Tibial nerve (tissue), 4 donors: ENCODE results near the gene EYA4. TPM values are rescaled to one million over a fixed set of nuclear protein-coding genes. Genes with fewer than 3 reads are reported as not detected.

Source experiments
- DNase-seq, 2 donors: peaks; one replicate each; pipeline ENCODE4 v3.0.0-alpha.2; 2019; ENCODE audit warnings: low spot score in 2 of 2
- H3K27ac ChIP-seq, 4 donors: fragments of 200-600 bp; sonication (generic) in 3 of 4; one replicate each; pipeline ENCODE4 v1.5.1; 2017 to 2019; ENCODE audit warnings: mild to moderate bottlenecking in 1 of 4
- H3K27me3 ChIP-seq, 2 donors: fragments of 200-600 bp; sonication (generic) in 1 of 2; one replicate each; pipeline versions ENCODE4 v1.5.1 to v1.6.0; 2017 to 2019
- H3K36me3 ChIP-seq, 3 donors: fragments of 200-600 bp; sonication (generic); one replicate each; pipeline ENCODE4 v1.5.1; 2018 to 2019
- H3K4me1 ChIP-seq, 4 donors: fragments of 200-600 bp; sonication (generic) in 3 of 4; one replicate each; pipeline ENCODE4 v1.5.1; 2017 to 2019
- H3K4me3 ChIP-seq, 4 donors: fragments of 200-600 bp; sonication (generic) in 3 of 4; one replicate each; pipeline ENCODE4 v1.5.1; 2017 to 2019; ENCODE audit warnings: mild to moderate bottlenecking in 1 of 4, moderate library complexity in 1 of 4
- H3K9me3 ChIP-seq, 4 donors: fragments of 200-600 bp; sonication (generic) in 3 of 4; one replicate each; pipeline ENCODE4 v1.5.1; 2017 to 2019
- CTCF ChIP-seq, 5 experiments: fragments of 200-600 bp in 3 of 5; fragments of 450-650 bp in 2 of 5; sonication (generic) in 3 of 5; IDR thresholded peaks; one replicate each; pipeline ENCODE4 v1.5.1; 2016 to 2019; ENCODE audit warnings: antibody characterized with exemption in 5 of 5, mild to moderate bottlenecking in 3 of 5, moderate library complexity in 2 of 5
- EP300 ChIP-seq, 2 donors: sonication (generic); formaldehyde crosslinking; IDR thresholded peaks; one replicate each; pipeline ENCODE4 v1.6.1; 2017; ENCODE audit warnings: antibody characterized with exemption in 2 of 2, mild to moderate bottlenecking in 1 of 2
- POLR2A ChIP-seq, 2 donors: fragments of 450-650 bp; IDR thresholded peaks; one replicate each; pipeline ENCODE4 v1.6.1; 2017; ENCODE audit warnings: antibody characterized with exemption in 2 of 2, mild to moderate bottlenecking in 2 of 2, moderate library complexity in 2 of 2
- WGBS, 2 donors: methylation state at CpG; one replicate each; pipeline ENCODE4 v1.1.5; 2018; 5-methylcytosine and 5-hydroxymethylcytosine counted together
- total RNA-seq, 4 donors: library from RNA; depleted of rRNA; stranded (reverse); fragments of >200 nt; gene quantifications; one replicate each; pipeline ENCODE4 v1.1.0, GENCODE V29; 2016

Gene EYA4
- total RNA-seq, 4 donors from 2014 or later, result 1.1 to 6.0 (median 1.8) TPM

- peak in 1 of 2 donors; percentile 19 for DNase-seq
- H3K27ac ChIP-seq, result peak overlapping the region in 2 of 4 donors; percentile 64 to 70
- 35 to 40% methylated on average over 2 of the region's 2 CpGs for WGBS, 2 donors
- TF ChIP-seq POLR2A (IDR thresholded peaks at IDR 0.05) (no peak), CTCF (IDR thresholded peaks at IDR 0.05) (no peak), EP300 (IDR thresholded peaks at IDR 0.05) (no peak)
- no peak overlapping the region for H3K4me3 ChIP-seq
- H3K27me3 ChIP-seq, result no peaks in the 10 kb centered on the region
- H3K4me1 ChIP-seq, result peaks cover 0 to 46% (median 9%) of the 10 kb centered on the region in 4 donors
- H3K36me3 ChIP-seq, result no peaks in the 10 kb centered on the region
- H3K9me3 ChIP-seq, result no peaks in the 10 kb centered on the region
Observed at GRCh38 chr6:133502441-133503335, 261.5 kb downstream of the EYA4 start.

GRCh38 chr6:133503336-133503729, 262.2 kb downstream of the EYA4 start:
- TF ChIP-seq CTCF (IDR thresholded peaks at IDR 0.05) (no peak), EP300 (IDR thresholded peaks at IDR 0.05) (no peak), POLR2A (IDR thresholded peaks at IDR 0.05) (no peak)
- H3K36me3 ChIP-seq, result no peaks in the 10 kb centered on the region
- no peak overlapping the region for H3K27ac ChIP-seq
- no peaks in the 10 kb centered on the region for H3K27me3 ChIP-seq
- H3K9me3 ChIP-seq, result no peaks in the 10 kb centered on the region
- peaks cover 0 to 46% (median 9%) of the 10 kb centered on the region in 4 donors for H3K4me1 ChIP-seq
- no peak overlapping the region for H3K4me3 ChIP-seq
- 60 to 62% methylated on average over 1 of the region's 1 CpG for WGBS, 2 donors
- DNase-seq, result no peak

GRCh38 chr6:133504158-133504557, 263.0 kb downstream of the EYA4 start:
- 88 to 89% methylated on average over 6 of the region's 6 CpGs for WGBS, 2 donors
- DNase-seq, result no peak

GRCh38 chr6:133504761-133505160, 263.6 kb downstream of the EYA4 start:
- H3K4me3 ChIP-seq, result no peak overlapping the region
- H3K4me1 ChIP-seq, result peaks cover 0 to 46% (median 9%) of the 10 kb centered on the region in 4 donors
- 30 to 42% methylated on average over 3 of the region's 3 CpGs for WGBS, 2 donors
- H3K9me3 ChIP-seq, result no peaks in the 10 kb centered on the region
- no peaks in the 10 kb centered on the region for H3K27me3 ChIP-seq
- TF ChIP-seq CTCF (IDR thresholded peaks at IDR 0.05), result no peak
- no peak for TF ChIP-seq EP300 (IDR thresholded peaks at IDR 0.05)
- no peak for TF ChIP-seq POLR2A (IDR thresholded peaks at IDR 0.05)
- no peaks in the 10 kb centered on the region for H3K36me3 ChIP-seq
- peak overlapping the region in 1 of 4 donors; percentile 3 for H3K27ac ChIP-seq
- DNase-seq, result peak in 1 of 2 donors; percentile 24

More at GRCh38 chr6:133504158-133504557, 263.0 kb downstream of the EYA4 start:
- no peaks in the 10 kb centered on the region for H3K27me3 ChIP-seq
- no peak overlapping the region for H3K4me3 ChIP-seq
- H3K9me3 ChIP-seq, result no peaks in the 10 kb centered on the region
- peaks cover 0 to 46% (median 9%) of the 10 kb centered on the region in 4 donors for H3K4me1 ChIP-seq
- no peak for TF ChIP-seq CTCF (IDR thresholded peaks at IDR 0.05)
- TF ChIP-seq POLR2A (IDR thresholded peaks at IDR 0.05), result no peak
- TF ChIP-seq EP300 (IDR thresholded peaks at IDR 0.05), result no peak
- no peaks in the 10 kb centered on the region for H3K36me3 ChIP-seq
- H3K27ac ChIP-seq, result no peak overlapping the region

- H3K27me3 ChIP-seq, result no peaks in the 10 kb centered on the region
- no peak overlapping the region for H3K27ac ChIP-seq
- no peak overlapping the region for H3K4me3 ChIP-seq
- no peak for DNase-seq
- no peaks in the 10 kb centered on the region for H3K9me3 ChIP-seq
- WGBS, 2 donors, result 91 to 93% methylated on average over 3 of the region's 3 CpGs
- H3K36me3 ChIP-seq, result no peaks in the 10 kb centered on the region
- peaks cover 0 to 46% (median 9%) of the 10 kb centered on the region in 4 donors for H3K4me1 ChIP-seq
- TF ChIP-seq EP300 (IDR thresholded peaks at IDR 0.05), result no peak
- no peak for TF ChIP-seq POLR2A (IDR thresholded peaks at IDR 0.05)
- no peak for TF ChIP-seq CTCF (IDR thresholded peaks at IDR 0.05)
Observed at GRCh38 chr6:133505681-133506080, 264.5 kb downstream of the EYA4 start.
